Stimulated activated CD8-positive, alpha-beta memory T cell treated with anti-CD3 and anti-CD28 coated beads, Interleukin-4, amount 100 ng/mL, for 4 hours (primary cell): ENCODE measurements around the gene SPATS2.
"Not testable (repeated sequence)": the region's sequence is repeated elsewhere in the genome, so short reads cannot be mapped to it uniquely, and the experiment has no call there.

Source experiments
- DNase-seq, 2 donors: peaks; one replicate each; pipeline ENCODE4 v3.0.0-alpha.2; 2020; ENCODE audit warnings: low read depth in 2 of 2, low spot score in 1 of 2

Gene SPATS2

DNA sequence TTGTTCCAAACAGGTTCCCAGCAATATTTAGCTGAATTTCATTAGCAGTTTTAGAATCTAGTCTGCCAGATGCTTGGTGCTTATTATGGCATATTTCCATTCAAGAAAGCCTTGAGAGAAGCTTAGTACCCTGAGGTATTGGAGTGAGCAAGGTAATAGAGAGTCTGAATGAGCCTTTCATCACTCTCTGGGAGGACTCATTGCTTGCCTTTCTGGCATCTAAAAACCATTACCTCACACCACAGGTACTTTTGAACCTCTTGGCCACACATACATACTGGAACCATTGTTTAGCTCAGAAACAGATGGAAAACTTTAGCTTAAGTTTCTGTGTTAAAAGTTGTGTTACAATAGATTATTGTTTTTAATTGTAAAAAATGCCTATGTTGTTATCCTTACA, 144.1 kb downstream of the SPATS2 start:
- DNase-seq, result no peak

DNA sequence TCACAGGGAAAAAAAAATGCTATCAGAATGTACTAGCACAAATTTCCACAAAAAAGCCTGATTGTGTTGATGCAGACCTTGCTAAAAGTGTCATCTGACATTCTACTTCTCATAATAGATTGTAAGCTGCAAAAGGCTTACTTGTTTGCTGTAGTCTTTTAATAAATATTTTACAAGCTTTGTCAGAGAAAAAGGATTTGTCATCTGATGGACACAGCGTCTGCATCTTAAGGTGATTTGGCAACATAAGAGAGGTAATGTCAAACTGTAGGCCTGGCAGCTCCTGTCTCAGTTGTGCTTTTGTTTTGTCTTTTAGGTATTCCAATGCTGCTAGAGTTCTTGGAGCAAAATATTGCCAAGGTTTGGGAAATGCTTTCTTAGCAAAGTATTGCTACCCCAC, 145.3 kb downstream of the SPATS2 start:
- no peak for DNase-seq

DNA sequence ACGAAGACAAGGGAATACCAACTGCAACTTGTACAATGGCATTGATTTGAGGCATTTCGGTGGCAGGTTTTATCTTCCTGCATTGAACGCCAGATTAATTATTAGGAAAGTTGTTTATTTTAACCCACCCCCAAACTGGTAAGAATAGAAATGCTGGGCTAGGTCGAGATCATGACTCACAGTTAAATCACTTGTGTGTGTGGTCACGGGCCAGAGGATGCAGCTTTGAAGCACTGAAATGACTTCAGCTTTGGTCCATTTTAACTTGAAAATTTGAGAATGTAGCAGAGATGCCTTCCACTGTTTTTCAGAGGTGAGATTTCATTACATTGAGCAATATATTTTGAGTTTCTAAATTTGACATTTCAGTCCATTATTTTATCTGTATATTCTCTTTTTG, 148.0 kb downstream of the SPATS2 start:
- no peak for DNase-seq

DNA sequence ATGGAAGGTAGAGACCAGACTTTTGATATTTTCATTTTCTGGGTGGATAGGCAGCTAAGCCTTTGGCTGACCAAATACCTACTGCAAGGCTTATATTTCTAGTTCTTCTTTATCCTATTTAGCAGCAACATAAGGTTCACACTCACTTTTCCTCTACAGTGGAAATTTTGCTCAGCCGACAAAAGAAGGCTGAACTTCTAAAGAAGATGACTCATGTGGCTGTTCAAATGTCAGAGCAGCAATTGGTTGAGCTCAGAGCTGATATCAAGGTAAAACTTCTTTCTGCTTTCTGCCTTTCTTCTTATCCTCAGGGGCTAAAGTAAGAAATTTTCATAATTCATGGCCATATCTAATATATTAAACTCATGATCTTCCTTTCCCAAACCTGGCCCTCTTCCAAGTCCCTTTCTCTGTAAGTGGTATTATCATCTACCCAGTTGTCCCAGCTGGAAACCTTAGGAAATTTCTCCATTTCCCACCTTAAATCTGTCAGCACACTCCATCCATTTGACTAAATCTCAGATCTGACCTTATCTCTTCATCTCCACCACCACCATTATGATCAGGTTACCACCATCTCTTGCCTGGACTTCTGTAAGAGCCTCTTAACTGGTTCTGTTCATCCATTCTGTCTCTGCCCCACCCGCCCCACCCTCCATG, 151.8 kb downstream of the SPATS2 start:
- DNase-seq, result no peak

DNA sequence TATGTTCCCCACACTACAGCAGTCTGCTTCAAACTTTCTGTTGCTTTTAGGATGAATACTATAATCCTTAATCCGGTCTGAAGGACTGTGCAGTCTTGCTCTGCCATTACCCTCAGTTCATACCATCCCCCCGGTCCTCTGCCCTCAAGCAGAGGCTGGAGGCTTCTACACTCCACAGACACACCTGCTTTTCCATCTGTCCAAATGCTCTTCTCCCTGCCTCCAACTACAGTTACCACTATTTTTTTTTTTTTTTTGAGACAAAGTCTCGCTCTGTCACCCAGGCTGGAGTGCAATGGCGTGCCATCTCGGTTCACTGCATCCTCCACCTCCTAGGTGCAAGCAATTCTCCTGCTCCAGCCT, 152.3 kb downstream of the SPATS2 start:
- no peak for DNase-seq

DNA sequence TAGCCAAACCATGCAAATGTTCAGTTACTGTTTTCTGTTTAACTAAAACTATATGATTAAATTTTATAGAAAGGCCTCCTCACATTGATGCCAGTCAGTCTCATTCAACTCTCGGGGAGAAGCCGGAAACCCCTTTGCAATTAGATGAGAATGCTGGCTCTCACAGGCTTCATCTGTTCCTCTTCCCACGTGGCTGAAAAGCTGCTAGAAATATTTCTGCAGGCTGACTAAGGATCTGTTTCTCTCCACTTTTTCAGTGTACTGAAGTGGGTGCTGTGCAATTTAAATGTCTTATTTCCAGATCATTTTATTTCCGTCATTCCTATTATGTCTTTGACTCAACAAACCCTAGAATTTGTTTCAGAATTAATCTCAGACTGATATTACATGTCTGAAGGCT, 154.1 kb downstream of the SPATS2 start:
- DNase-seq, result no peak

DNA sequence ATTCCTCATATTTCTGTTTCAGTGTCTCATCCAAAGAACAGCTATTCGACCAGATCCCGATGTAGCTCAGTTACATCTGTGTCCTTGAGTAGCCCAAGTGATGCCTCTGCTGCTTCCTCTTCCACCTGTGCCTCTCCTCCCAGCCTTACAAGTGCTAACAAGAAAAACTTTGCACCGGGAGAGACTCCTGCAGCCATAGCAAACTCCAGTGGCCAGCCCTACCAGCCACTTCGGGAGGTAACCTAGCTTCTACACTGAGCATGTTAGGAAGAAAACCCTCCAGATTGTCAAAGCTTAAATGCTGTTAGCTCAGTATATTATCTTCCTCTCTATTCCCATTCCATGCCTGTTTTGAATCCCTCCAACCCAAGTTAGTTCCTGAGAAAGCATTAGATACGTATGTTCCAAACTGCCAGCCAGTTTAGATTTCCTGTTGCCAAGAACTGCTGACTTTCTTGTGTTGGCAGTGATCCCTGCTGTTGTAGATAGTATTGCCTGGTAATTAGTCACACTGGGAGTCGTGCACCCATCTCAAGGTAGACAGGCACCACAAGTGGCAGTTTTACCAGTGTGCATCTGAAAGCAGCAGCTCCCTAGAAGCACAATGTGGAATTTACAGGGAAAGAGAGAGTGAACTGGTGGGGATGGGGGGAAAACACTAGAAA, 157.5 kb downstream of the SPATS2 start:
- no peak for DNase-seq

DNA sequence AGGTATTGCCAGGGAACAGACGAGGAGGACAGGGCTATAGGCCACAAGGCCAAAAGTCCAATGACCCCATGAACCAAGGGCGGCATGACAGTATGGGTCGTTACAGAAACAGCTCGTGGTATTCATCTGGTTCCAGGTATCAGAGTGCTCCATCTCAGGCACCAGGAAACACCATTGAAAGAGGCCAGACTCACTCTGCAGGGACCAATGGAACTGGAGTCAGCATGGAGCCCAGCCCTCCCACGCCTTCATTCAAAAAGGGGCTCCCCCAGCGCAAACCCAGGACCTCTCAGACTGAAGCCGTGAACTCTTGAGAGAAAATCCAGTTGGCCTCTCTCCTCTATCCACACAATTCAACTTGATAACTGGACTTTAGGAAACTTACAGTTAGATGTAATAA, 158.7 kb downstream of the SPATS2 start:
- DNase-seq, result no peak

DNA sequence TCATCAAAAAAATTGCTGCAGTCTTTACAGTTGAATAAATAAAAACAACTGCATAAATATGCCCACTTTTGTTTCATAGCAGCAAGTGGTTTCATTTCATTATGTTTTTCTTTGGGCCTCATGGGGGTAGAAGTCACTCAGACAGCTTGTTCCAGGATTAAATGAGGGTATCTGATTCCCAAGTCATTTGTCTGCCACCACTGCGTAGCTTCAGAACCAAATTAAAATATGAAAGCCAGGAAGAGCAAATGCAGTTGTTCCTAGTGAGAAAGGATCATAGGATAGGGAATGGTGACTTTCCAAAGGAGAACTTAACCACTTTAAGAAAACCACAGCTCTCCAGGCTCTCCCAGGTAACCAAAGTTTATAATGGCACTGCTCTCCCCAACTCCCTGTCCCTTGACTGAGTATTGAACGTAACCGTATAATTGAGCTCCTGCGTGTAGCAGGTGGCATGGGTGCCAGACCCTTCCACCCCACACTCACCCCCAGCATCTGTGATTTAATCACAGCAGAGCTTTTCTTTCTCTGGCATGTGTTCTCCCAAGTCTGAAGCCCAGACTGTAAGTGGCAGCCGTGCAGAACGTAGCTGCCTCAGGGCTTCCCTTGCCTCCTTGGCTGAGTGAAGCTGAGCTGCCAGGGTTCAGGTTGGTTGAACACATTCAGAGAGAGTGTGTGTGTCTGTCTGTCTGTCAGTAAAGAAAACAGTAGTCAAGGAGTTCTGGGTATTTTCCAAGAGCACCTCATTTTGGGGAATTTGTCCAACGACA, 160.3 kb downstream of the SPATS2 start:
- no peak for DNase-seq

DNA sequence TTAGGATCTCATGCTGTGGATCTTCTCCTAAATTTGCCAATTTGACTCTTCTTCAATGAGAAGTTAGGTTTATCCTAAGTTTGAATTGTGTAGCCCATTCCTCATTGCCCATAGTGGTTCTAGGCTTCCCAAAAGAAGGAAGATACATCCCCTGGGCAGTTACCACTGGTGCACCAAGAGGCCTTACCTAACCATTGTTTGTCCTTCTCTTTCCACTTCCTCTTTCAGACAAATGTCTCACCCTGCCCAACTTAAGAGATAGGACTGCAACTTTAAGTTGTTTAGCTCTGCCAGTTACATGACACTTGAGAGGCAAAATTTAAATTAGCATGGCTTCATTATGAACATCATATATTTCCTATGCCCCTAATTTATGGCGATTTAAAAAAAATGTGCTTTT, 162.2 kb downstream of the SPATS2 start:
- no peak for DNase-seq

DNA sequence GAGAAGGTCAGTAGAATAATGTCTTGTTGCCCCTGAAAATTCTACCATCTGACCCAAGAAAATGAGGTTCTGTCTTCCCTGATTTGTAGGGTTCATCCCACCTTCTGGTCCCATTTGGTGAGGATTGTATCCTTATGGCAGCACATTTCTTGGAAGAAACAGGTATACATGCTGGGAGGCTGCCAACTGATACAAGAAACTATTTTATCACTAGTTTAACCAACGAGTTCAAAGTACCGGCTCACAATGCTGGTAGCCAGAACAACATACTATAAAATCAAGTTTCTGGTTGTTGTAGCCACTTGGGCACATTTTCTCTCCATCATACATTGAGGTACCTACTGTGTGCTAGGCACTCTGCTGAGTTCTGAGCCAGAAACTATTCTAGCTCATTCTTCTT, 164.5 kb downstream of the SPATS2 start:
- no peak for DNase-seq

DNA sequence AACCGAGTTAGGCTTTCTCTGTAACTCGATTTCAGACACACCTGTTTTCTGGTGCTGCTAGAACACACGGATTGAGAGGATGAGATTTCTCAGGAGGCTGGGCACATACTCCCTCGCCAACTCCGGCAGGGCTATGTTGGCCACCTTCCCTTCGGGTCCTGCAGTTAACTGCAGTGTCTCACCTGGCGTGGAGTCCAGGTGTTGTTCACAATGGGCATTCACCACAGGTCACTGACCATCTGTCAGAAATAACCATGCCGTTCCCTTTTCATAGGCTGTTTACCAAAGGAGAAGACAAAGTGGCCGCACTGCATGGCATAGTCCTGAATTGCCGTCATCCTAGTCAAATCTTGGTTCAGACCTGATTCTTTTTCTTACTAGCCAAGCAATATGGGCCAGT, 166.1 kb downstream of the SPATS2 start:
- no peak for DNase-seq

DNA sequence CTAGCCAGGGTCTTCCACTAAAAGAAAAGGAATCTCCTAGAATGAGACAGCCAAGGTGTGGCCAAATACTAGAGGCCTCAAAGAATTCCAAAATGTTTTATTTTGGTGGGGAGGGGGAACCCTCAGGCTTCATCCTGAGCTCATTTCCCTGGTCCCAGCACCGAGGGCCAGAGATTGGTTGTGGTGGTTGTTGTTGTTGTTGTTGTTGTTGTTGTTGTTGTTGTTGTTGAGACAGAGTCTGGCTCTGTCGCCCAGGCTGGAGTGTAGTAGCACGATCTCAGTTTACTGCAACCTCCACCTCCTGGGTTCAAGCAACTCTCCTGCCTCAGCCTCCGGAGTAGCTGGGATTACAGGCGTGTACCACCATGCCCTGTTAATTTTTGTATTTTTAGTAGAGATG, 166.9 kb downstream of the SPATS2 start:
- not testable (repeated sequence) for DNase-seq

DNA sequence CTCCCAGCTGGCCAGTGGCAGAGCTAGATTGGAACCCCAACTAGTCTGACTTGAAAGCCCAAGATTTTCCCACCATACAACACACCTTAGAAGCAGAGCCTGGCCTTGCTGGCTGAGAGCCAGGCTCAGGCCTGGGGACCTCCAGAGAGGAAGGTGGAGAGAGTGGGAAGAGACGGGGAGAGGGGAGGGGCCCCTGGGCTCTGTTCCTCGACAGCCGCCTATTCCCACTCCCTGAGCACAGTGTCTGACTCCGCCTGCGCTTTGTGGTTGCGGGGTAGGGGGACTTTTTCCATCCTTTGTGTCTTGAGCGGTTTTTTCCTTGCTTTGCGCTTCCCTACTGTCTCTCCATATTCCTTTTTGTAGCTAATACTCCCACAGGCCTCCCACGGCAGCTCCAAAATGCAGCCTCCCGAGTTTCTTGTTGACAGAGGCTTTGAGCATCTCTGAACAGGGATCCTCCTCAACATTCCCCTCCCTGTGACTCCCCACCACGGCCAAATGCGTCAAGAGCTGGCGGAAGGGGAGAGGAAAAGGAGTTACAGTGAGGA, 167.5 kb downstream of the SPATS2 start:
- DNase-seq, result no peak

DNA sequence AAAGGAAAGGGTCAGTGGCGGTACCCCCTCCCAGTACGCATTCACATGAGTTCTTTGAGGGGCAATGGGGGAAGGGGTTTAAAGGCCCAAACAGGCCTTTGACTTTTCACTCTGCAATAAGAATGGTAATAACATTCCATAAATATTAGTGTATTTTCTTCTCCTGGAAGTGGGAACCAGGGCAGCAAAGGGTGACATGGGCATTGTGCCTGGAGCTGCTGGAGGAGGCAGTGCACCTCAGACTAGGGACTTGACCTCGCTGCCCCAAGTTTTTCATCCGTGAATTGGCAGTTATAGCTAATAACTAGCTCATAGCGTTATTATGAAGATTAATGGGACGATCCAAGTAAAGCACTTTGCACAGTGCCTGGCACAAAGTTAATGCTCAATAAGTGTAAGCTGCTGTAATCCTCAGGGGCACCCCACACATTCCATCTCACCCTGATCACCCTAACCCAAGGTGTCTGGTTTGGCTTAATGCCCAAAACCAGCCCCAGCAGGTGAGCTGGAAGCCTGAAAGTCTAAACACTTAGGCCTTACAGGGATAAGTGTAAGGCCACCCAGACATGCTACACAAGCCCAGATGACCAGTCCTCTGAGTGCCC, 168.8 kb downstream of the SPATS2 start:
- DNase-seq, result no peak

DNA sequence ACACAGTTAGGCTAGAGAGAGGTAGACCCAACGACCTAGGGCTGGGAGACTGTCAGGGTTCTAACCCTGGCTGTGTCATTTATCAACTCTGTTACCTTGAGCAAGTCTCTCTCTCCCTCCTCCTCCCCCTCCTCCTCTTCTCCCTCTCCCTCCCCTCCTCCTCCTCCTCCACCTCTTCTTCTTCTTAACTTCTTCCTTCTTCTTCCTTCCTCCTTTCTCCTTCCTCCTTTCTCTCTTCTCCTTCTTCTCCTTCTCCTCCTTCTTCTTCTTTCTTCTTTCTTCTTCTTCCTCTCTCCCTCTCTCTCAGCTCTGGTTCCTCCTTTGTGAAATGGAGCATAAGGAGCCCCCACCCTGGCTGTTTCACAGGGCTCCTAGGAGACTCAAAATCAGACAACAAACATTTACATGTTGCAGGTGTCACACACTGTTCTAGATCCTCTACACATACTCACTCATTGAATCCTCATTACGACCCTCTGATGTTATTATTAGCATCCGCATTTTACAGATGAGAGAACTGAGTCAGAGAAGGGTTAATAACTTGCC, 169.3 kb downstream of the SPATS2 start:
- no peak for DNase-seq

DNA sequence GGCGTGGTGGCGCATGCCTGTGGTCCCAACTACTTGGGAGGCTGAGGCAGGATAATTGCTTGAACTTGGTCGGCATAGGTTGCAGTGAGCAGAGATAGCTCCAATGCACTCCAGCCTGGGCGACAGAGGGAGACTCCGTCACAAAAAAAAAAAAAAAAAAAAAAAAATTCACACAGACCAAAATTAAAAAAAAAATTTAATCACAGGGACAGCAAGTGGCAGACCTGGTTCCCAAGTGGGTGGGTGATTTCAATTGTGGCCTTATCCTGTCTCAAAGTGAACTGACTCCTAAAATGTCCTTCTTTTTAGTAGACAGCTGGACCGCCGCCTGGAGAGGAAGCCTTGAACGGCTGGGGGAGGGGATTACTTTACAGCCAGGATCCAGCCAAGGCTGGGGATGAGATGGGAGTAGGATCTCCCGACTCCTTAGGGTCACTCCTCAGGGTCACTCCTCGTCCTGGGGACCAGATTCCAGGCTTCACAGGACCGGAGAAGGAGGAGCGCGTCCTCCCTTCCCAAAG, 170.0 kb downstream of the SPATS2 start:
- DNase-seq, result no peak

DNA sequence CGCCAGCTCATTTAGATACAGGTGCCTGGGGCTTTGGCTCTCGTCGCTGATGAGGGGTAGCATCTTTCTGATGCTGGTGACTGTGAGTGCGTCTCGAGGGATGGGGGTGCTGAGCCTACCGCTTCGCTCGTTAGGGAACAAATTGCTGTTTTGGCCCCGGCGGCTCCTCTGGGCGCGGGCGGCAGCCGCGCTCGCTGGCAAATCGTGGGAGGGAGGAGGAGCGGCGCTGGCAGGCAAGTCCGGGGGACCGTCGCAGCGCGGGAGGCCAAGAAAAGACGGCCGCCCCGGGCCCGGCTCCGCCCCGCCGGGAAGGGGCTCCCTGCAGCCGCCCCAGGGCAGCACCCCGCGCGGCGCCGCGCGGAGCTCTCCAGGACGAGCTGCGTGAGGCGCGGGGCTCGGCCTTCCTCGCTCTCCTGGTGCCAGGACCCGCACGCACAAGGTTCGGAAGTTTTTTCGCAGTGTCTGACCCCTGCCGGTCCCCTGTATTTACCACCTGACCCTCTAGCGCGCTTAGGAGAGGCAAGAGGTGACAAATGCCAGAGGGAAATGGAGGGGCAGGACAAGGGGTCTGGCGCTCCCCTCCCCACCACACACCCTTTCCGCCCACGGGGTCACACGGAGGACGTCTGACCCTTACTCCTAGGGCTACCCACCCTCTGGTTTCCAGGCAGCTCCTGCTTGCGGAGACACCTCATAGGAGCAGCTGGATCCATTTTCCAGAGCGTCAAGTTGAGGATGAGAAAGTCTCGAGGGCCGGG, 170.7 kb downstream of the SPATS2 start:
- no peak for DNase-seq

DNA sequence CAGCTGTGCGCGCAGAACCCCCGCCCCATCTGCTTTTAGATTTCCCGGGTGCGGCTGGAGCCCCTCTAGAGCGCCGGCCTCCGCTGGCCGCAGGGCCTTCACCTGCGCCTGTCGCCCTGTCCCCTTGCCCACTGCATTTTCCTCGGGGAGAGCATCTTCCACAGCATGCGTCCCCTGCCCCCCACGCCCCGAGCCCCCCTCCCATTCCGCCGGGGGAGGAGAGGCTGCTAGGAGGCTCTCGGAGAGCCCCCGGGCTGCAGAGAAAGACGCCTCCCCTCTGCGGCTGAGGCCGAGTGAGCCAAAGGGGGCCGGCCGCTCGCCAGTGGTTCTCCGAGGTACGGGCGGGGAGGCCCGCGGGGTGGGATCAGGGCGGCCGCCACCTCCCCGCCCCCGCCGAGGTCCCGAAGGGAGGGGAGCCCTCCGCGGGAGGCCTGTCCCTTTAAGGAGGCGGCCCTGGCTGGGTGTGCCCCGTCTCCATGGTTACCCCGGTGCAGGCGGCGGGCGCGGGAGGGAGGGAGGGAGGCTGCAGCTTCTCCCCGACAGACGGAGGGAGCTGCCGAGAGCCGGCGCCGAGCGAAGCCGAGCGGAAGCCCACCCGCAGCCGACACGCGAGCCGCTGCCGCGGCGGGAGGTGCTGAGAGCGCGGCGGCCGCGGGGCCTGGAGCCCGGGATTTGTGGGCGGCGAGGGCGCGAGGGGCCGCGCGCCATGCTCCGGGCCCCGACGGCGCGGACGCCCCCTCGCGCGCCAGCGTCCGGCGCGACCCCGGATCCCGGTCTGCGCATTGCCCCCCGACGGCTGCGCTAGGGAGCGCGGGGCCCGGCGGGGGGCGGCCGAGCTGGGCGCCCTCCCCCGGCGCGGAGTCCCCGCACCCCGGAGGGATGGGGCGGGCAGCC, 171.5 kb downstream of the SPATS2 start, which contains the start of gene KCNH3:
Gene KCNH3, plus strand, starts transcription at position 521 of the 894 bp plus-strand sequence. CDS start 387 bp downstream, outside the sequence.
- DNase-seq, result peak; percentile 72 to 80
